Measurements from ENCODE around the gene SLC35F6.

DNA sequence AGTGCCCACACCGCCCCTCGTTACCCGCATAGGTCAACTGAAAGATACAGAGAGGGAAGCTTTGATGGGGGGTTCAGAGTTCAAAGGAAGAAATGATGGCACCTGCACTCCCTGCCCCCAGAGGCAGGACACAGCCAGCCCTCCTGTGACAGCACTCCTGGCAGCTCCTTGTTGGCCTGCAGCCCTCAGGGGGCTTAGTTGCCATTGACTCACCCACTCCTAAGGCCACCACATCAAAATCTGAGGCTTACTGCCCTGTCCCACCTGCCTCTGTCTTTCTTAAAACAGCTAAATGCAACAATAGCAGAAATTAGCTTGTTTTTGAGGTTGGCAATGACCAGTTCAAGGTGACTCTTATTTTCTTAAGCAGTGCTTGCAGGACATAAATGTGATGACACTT is 31.6 kb upstream of the SLC35F6 start:
- TF ChIP-seq, protein P1, sequence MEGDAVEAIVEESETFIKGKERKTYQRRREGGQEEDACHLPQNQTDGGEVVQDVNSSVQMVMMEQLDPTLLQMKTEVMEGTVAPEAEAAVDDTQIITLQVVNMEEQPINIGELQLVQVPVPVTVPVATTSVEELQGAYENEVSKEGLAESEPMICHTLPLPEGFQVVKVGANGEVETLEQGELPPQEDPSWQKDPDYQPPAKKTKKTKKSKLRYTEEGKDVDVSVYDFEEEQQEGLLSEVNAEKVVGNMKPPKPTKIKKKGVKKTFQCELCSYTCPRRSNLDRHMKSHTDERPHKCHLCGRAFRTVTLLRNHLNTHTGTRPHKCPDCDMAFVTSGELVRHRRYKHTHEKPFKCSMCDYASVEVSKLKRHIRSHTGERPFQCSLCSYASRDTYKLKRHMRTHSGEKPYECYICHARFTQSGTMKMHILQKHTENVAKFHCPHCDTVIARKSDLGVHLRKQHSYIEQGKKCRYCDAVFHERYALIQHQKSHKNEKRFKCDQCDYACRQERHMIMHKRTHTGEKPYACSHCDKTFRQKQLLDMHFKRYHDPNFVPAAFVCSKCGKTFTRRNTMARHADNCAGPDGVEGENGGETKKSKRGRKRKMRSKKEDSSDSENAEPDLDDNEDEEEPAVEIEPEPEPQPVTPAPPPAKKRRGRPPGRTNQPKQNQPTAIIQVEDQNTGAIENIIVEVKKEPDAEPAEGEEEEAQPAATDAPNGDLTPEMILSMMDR (IDR thresholded peaks at IDR 0.05): no peak
- TF ChIP-seq POLR2AphosphoS5 (IDR thresholded peaks at IDR 0.05): no peak

Measured in breast epithelium (tissue), 3 donors.